Thyroid gland (tissue), 4 donors: ENCODE results near the gene AGT. TPM values are rescaled to one million over a fixed set of nuclear protein-coding genes. Genes with fewer than 3 reads are reported as not detected.

Experiments
- DNase-seq, 2 donors: peaks; one replicate each; pipeline ENCODE4 v3.0.0-alpha.2; 2019
- H3K27ac ChIP-seq, 3 donors: fragments of 200-600 bp; sonication (generic); 1 replicate in 2 of 3; 2 replicates in 1 of 3; pipeline ENCODE4 v1.5.1; 2016 to 2019; ENCODE audit warnings: mild to moderate bottlenecking in 1 of 3, moderate library complexity in 1 of 3
- H3K27me3 ChIP-seq: fragments of 200-600 bp; sonication (generic); one replicate; pipeline ENCODE4 v1.5.1; 2019
- H3K36me3 ChIP-seq, 2 donors: fragments of 200-600 bp; sonication (generic); one replicate each; pipeline ENCODE4 v1.5.1; 2016 to 2019
- H3K4me1 ChIP-seq, 2 donors: fragments of 200-600 bp; sonication (generic); one replicate each; pipeline ENCODE4 v1.5.1; 2017 to 2019
- H3K4me3 ChIP-seq, 3 donors: fragments of 200-600 bp; sonication (generic); replicated peaks in 1 of 3; 1 replicate in 2 of 3; 2 replicates in 1 of 3; pipeline ENCODE4 v1.5.1; 2016; ENCODE audit warnings: mild to moderate bottlenecking in 1 of 3
- H3K9me3 ChIP-seq: fragments of 200-600 bp; sonication (generic); one replicate; pipeline ENCODE4 v1.5.1; 2017
- POLR2A ChIP-seq, 2 donors: fragments of 450-650 bp; IDR thresholded peaks; one replicate each; pipeline ENCODE4 v1.6.1; 2017; ENCODE audit warnings: antibody characterized with exemption in 2 of 2, mild to moderate bottlenecking in 2 of 2, moderate library complexity in 1 of 2
- WGBS, 2 donors: methylation state at CpG; one replicate each; pipeline ENCODE4 v1.1.5; 2017; 5-methylcytosine and 5-hydroxymethylcytosine counted together
- intact Hi-C: fragments of 100-400 bp; cut with DNase I; formaldehyde crosslinking; loops from one replicate; pipeline ENCODE4 v1.15.1; 2023
- total RNA-seq, 4 donors: library from RNA; depleted of rRNA; stranded (reverse); fragments of >200 nt; gene quantifications; one replicate each; pipeline ENCODE4 v1.2.3, GENCODE V29; 2016
- TF ChIP-seq, protein P1 (sequence below), 6 experiments: fragments of 200-600 bp in 3 of 6; fragments of 450-650 bp in 3 of 6; sonication (generic) in 3 of 6; IDR thresholded peaks; one replicate each; pipeline ENCODE4 v1.5.1; 2016 to 2019; ENCODE audit warnings: antibody characterized with exemption in 6 of 6, mild to moderate bottlenecking in 2 of 6, inconsistent platforms in 1 of 6, moderate library complexity in 1 of 6

The AGT gene
- total RNA-seq, 4 donors from 2014 or later, result 4.0 to 14.4 (median 8.7) TPM

DNA sequence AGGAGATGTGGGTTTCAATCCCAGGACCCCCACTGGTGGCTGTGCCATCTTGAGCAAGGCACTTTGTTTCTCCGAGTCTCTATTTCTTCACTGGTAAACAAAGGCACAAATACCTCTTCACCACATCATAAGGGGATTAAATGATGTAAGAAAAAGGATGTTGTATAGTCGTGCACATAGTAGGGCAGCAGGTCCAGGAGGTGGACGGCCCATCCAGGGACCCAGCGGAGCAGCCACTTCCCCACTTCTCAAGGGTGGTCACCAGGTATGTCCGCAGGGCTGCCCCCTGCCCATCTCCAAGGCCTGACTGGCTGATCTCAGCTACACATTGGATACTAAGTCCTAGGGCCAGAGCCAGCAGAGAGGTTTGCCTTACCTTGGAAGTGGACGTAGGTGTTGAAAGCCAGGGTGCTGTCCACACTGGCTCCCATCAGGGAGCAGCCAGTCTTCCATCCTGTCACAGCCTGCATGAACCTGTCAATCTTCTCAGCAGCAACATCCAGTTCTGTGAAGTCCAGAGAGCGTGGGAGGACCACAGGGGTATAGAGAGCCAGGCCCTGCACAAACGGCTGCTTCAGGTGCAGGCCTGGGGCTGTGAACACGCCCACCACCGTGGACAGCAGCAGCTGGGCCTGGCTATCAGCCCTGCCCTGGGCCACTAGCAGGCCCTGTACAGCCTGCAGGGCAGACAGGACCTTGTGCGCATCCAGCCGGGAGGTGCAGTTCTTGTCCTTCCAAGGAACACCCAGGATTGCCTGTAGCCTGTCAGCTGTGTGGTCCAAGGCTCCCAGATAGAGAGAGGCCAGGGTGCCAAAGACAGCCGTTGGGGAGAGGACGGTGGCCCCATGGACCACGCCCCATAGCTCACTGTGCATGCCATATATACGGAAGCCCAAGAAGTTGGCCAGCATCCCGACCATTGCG is 4.0 kb downstream of the AGT start:
- no peak overlapping the region for H3K27ac ChIP-seq
- no peak for TF ChIP-seq POLR2A (IDR thresholded peaks at IDR 0.05)
- TF ChIP-seq, protein P1, sequence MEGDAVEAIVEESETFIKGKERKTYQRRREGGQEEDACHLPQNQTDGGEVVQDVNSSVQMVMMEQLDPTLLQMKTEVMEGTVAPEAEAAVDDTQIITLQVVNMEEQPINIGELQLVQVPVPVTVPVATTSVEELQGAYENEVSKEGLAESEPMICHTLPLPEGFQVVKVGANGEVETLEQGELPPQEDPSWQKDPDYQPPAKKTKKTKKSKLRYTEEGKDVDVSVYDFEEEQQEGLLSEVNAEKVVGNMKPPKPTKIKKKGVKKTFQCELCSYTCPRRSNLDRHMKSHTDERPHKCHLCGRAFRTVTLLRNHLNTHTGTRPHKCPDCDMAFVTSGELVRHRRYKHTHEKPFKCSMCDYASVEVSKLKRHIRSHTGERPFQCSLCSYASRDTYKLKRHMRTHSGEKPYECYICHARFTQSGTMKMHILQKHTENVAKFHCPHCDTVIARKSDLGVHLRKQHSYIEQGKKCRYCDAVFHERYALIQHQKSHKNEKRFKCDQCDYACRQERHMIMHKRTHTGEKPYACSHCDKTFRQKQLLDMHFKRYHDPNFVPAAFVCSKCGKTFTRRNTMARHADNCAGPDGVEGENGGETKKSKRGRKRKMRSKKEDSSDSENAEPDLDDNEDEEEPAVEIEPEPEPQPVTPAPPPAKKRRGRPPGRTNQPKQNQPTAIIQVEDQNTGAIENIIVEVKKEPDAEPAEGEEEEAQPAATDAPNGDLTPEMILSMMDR (IDR thresholded peaks at IDR 0.05), result no peak
- no peaks in the 10 kb centered on the region for H3K9me3 ChIP-seq
- H3K36me3 ChIP-seq, result no peaks in the 10 kb centered on the region
- intact Hi-C loops, result no loop called here
- H3K4me1 ChIP-seq, result peaks cover 0 to 7% of the 10 kb centered on the region in 2 donors
- WGBS, 2 donors, result 91 to 95% methylated on average over 11 to 13 of the region's 18 CpGs
- H3K27me3 ChIP-seq, result no peaks in the 10 kb centered on the region
- no peak overlapping the region for H3K4me3 ChIP-seq
- DNase-seq, result no peak

- no peaks in the 10 kb centered on the region for H3K9me3 ChIP-seq
- H3K36me3 ChIP-seq, result no peaks in the 10 kb centered on the region
- H3K4me3 ChIP-seq, result no peak overlapping the region
- 72 to 77% methylated on average over 16 of the region's 16 CpGs for WGBS, 2 donors
- H3K27ac ChIP-seq, result no peak overlapping the region
- H3K27me3 ChIP-seq, result no peaks in the 10 kb centered on the region
- peaks cover 0 to 2% of the 10 kb centered on the region in 2 donors for H3K4me1 ChIP-seq
- intact Hi-C loops, result no loop called here
- no peak for TF ChIP-seq POLR2A (IDR thresholded peaks at IDR 0.05)
- TF ChIP-seq, protein P1 (IDR thresholded peaks at IDR 0.05), result no peak
- DNase-seq, result no peak
These were observed 5.0 kb downstream of the AGT start for GRCh38 chr1:230708631-230709580.

- Histone ChIP-seq H3K4me3 (no peak overlapping the region), H3K9me3 (no peaks in the 10 kb centered on the region), H3K4me1 (no peaks in the 10 kb centered on the region), H3K27me3 (no peaks in the 10 kb centered on the region), H3K36me3 (no peaks in the 10 kb centered on the region), H3K27ac (no peak overlapping the region)
- intact Hi-C loops, result no loop called here
- TF ChIP-seq, protein P1 (IDR thresholded peaks at IDR 0.05), result no peak
- no peak for TF ChIP-seq POLR2A (IDR thresholded peaks at IDR 0.05)
- WGBS, 2 donors, result 74 to 79% methylated on average over 19 to 22 of the region's 22 CpGs
- no peak for DNase-seq
These were observed 5.9 kb downstream of the AGT start for GRCh38 chr1:230707732-230708630.

GRCh38 chr1:230706887-230707731 is 6.8 kb downstream of the AGT start:
- Histone ChIP-seq H3K27me3 (no peaks in the 10 kb centered on the region), H3K4me1 (no peaks in the 10 kb centered on the region), H3K9me3 (no peaks in the 10 kb centered on the region), H3K27ac (no peak overlapping the region), H3K36me3 (no peaks in the 10 kb centered on the region), H3K4me3 (no peak overlapping the region)
- no peak for TF ChIP-seq POLR2A (IDR thresholded peaks at IDR 0.05)
- TF ChIP-seq, protein P1 (IDR thresholded peaks at IDR 0.05), result no peak
- intact Hi-C loops, result no loop called here
- WGBS, 2 donors, result 87 to 90% methylated on average over 20 of the region's 20 CpGs
- no peak for DNase-seq
